ENCODE measurements around the gene MPC1L. TPM values are rescaled to one million over a fixed set of nuclear protein-coding genes. Genes with fewer than 3 reads are reported as not detected.

MPC1L gene
- total RNA-seq, 2 experiments from 2014 or later, result not detected

GRCh38 chrX:40646489-40647306 is 23.5 kb downstream of the MPC1L start:
- no peak for TF ChIP-seq CTCF (IDR thresholded peaks at IDR 0.05)
- intact Hi-C loops (cut with micrococcal nuclease), result loop anchor here (5.0 to 10.0 kb wide), 2 partner anchors 62 to 104 kb away; partner anchors contain the start of gene ATP6AP2

DNA sequence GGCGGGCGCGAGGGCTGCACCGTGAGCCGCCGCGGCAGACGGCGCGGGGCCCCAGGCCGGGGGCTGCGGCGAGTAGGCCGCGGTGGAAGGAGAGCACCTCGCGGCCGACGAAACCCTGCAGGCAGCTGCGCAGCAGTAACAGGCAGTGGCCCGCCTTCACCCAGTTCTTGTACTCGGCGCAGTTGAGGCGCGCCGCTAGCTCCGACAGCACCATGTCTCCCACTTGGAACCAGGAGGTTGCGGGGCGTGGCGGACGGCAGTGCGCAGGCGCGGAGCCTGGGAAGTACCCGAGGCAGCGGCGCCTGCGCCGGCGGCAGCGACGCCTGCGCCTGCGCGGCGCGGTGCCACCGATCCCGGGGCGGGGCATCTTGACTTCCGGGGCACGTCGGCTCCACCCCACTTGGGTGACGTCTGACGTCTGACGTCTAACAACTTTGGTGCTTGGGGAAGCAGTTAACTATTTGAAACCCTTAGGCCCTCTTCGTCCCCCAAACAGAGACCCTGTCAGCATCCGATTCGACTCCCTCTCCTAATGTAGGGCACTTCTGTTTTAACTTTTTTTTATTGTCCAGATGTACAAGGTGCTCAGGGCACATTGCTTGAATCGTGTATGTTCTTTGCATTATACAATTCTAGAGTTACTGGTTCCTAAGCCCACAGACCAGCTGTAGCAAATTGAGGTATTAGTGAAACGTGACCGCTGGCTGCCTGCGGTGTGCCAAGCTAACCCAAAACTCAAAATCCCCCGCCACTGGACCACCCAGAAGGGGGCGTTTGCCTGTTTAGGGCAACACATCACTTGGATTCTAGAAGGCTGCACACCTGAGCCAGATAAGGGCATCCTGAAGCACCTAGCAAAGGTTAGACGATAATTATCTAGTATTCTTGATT is 24.3 kb downstream of the MPC1L start, which contains the start of gene CXorf38:
TSS of gene CXorf38 (minus strand) at position 255 of the 891 bp plus-strand sequence. CDS start at position 214, 41 bp downstream.
- peak; percentile 93 for DNase-seq

More at GRCh38 chrX:40646489-40647306, 23.5 kb downstream of the MPC1L start:
- ATAC-seq (peak; percentile 28), DNase-seq (peak; percentile 42)
- Mint-ChIP-seq H3K27me3 (no peaks in the 10 kb centered on the region), H3K27ac (peak overlapping the region; percentile 97), H3K4me3 (peak overlapping the region; percentile 98), H3K9me3 (no peaks in the 10 kb centered on the region), H3K4me1 (ENCODE audit: low read depth) (peaks cover 22% of the 10 kb centered on the region), H3K36me3 (ENCODE audit: low read depth) (peaks cover 25% of the 10 kb centered on the region)
- ChIA-PET CTCF (interaction anchor here (0.7 kb wide), 1 partner anchor 147 kb away, joined by 3 read pairs; no protein-coding TSS in a partner anchor), POLR2A (no interaction called here)

GRCh38 chrX:40651620-40652223 is 28.5 kb downstream of the MPC1L start:
- H3K36me3 Mint-ChIP-seq (ENCODE audit: low read depth), result peaks cover 3% of the 10 kb centered on the region

More for the DNA sequence above, 24.3 kb downstream of the MPC1L start, which contains the start of gene CXorf38:
- intact Hi-C loops (cut with micrococcal nuclease), result loop anchor here (5.0 to 10.0 kb wide), 2 partner anchors 63 to 105 kb away; partner anchors contain the start of gene ATP6AP2
- TF ChIP-seq CTCF (IDR thresholded peaks at IDR 0.05), result no peak
- Mint-ChIP-seq H3K36me3 (ENCODE audit: low read depth) (peaks cover 18% of the 10 kb centered on the region), H3K27me3 (no peaks in the 10 kb centered on the region), H3K4me3 (peak within 1 kb of the TSS; percentile 98), H3K27ac (peak within 1 kb of the TSS; percentile 97), H3K9me3 (no peaks in the 10 kb centered on the region), H3K4me1 (ENCODE audit: low read depth) (peaks cover 16% of the 10 kb centered on the region)
- ChIA-PET CTCF (interaction anchor here (0.7 to 1.8 kb wide), 3 partner anchors 104 to 147 kb away, joined by 3 to 7 read pairs (median 5); no protein-coding TSS in a partner anchor), POLR2A (interaction anchor here (0.6 to 1.1 kb wide), 2 partner anchors 52 to 88 kb away, joined by 3 read pairs; partner anchors contain the start of gene MED14)
- peak; percentile 80 for ATAC-seq

More at GRCh38 chrX:40651620-40652223, 28.5 kb downstream of the MPC1L start:
- H3K27ac Mint-ChIP-seq, result peak overlapping the region; percentile 13
- no peaks in the 10 kb centered on the region for H3K27me3 Mint-ChIP-seq
- ChIA-PET POLR2A (interaction anchor here (0.6 kb wide), 1 partner anchor 85 kb away, joined by 3 read pairs; no protein-coding TSS in a partner anchor), CTCF (interaction anchor here (0.6 to 6.3 kb wide), 31 partner anchors 9 to 601 kb away, joined by 3 to 72 read pairs (median 3); no protein-coding TSS in a partner anchor)
- peak; percentile 61 for TF ChIP-seq CTCF (IDR thresholded peaks at IDR 0.05)
- ATAC-seq, result no peak
- peak; percentile 78 for DNase-seq
- no peaks in the 10 kb centered on the region for H3K9me3 Mint-ChIP-seq
- no peak overlapping the region for H3K4me3 Mint-ChIP-seq
- intact Hi-C loops (cut with micrococcal nuclease), result loop anchor here (5.0 kb wide), 1 partner anchor 141 kb away; no protein-coding TSS in a partner anchor
- H3K4me1 Mint-ChIP-seq (ENCODE audit: low read depth), result peaks cover 5% of the 10 kb centered on the region

All from activated CD8-positive, alpha-beta T cell treated with anti-CD3 and anti-CD28 coated beads for 36 hours (primary cell).